Dendritic cell treated with granulocyte-macrophage colony-stimulating factor and Interleukin-4, amounts not matched to agents 40 ng/mL and 50 ng/mL, for 4 days (primary cell): ENCODE data around the gene BOLA3.
"Not testable (repeated sequence)": the region's sequence is repeated elsewhere in the genome, so short reads cannot be mapped to it uniquely, and the experiment has no call there.

Source experiments
- H3K27ac Mint-ChIP-seq: one replicate; pipeline ENCODE4 v1.8.0; 2022; ENCODE audit warnings: mild to moderate bottlenecking, mixed read lengths
- H3K27me3 Mint-ChIP-seq: one replicate; pipeline ENCODE4 v1.8.0; 2022; ENCODE audit warnings: mild to moderate bottlenecking, mixed read lengths
- H3K36me3 Mint-ChIP-seq: one replicate; pipeline ENCODE4 v1.8.0; 2022; ENCODE audit warnings: low read depth, mixed read lengths
- H3K4me1 Mint-ChIP-seq: one replicate; pipeline ENCODE4 v1.8.0; 2022; ENCODE audit warnings: low read depth, mixed read lengths
- H3K4me3 Mint-ChIP-seq: one replicate; pipeline ENCODE4 v1.8.0; 2022; ENCODE audit warnings: mild to moderate bottlenecking, moderate library complexity, mixed read lengths
- H3K9me3 Mint-ChIP-seq: one replicate; pipeline ENCODE4 v1.8.0; 2022; ENCODE audit warnings: mixed read lengths
- intact Hi-C: fragments of 100-400 bp; cut with micrococcal nuclease; formaldehyde crosslinking; loops from one replicate; pipeline ENCODE4 v1.15.0; 2022

BOLA3 gene

DNA sequence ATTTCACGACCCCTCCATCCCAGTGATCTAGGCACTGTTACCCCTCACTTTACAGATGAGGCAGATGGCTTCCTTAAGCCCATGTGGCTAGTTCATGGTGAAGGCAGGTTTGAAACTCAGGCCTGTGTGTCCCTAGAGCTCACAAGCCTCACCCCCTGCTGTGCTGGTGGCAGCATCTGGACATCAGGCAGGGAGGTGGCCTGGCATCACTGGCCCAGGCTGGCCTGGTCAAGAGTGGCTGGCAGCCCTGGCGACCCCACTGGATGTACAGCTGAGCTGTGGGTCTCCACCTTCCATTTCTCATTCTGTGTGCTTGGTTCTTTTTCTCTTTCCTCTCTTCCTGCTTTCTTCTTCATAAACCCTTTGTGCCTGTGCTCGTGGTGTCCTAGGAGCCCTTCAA is 56.3 kb downstream of the BOLA3 start:
- no peak overlapping the region for H3K4me3 Mint-ChIP-seq
- peaks cover 3% of the 10 kb centered on the region for H3K4me1 Mint-ChIP-seq
- no peak overlapping the region for H3K27ac Mint-ChIP-seq
- peaks cover 100% of the 10 kb centered on the region for H3K36me3 Mint-ChIP-seq
- no peaks in the 10 kb centered on the region for H3K27me3 Mint-ChIP-seq
- no peaks in the 10 kb centered on the region for H3K9me3 Mint-ChIP-seq
- intact Hi-C loops, result no loop called here

DNA sequence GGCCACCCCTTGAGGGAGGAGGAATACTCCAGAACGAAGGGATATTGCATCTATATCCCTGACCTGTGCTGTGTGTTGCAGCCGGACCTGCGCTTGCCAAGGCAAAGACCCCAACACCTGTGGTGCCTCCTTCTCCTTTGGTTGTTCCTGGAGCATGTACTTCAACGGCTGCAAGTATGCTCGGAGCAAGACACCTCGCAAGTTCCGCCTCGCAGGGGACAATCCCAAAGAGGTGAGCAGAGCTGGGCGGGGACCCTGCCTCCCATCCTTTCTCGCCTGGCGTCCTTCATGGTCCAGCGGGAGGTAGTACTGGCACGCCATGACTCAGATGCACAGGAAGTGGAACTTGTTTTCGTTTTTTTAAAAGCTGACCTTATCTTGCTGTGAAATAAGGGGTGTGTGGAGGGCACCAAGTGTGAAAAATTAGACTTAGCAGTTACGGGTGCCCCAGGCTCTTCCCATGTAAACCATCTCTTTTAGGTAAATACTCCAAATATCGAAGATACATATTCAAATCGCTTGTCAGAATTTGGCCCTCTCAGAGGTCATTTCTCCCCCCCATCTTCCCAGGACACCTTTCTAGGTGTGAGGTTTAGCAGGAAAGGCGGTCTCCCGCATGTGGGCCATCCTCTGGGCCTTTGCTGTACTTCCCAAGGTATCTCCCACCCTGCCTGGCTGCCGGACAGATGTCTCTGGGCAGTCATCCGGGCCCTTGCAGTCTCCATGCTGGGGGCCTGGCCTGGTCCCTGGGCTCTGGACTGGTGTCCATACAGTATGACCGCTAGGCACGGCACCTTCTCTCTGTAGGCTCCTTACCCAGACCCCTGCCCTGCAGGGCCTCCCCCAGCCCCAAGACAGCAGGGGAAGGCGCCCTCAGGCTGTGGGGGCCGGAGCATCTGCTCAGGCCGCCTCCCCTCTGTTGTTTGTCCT is 57.6 kb downstream of the BOLA3 start:
- no peaks in the 10 kb centered on the region for H3K9me3 Mint-ChIP-seq
- peaks cover 10% of the 10 kb centered on the region for H3K4me1 Mint-ChIP-seq
- H3K36me3 Mint-ChIP-seq, result peaks cover 100% of the 10 kb centered on the region
- H3K27ac Mint-ChIP-seq, result no peak overlapping the region
- intact Hi-C loops, result no loop called here
- no peaks in the 10 kb centered on the region for H3K27me3 Mint-ChIP-seq
- no peak overlapping the region for H3K4me3 Mint-ChIP-seq

DNA sequence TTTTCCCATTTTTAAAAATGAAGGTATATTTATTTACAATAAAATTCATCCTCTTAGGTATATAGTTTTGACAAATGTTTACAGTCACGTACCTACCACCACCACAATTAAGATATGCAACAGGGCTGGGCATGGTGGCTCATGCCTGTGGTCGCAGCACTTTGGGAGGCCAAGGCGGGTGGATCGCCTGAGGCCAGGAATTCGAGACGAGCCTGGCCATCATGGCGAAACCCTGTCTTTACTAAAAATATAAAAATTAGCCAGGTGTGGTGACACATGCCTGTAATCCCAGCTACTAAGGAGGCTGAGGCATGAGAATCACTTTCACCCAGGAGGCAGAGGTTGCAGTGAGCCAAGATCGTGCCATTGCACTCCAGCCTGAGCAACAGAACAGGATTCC is 59.0 kb downstream of the BOLA3 start:
- H3K4me3 Mint-ChIP-seq, H3K4me1 Mint-ChIP-seq, H3K27me3 Mint-ChIP-seq, H3K27ac Mint-ChIP-seq, intact Hi-C loops, H3K9me3 Mint-ChIP-seq: not testable (repeated sequence)
- H3K36me3 Mint-ChIP-seq, result peaks cover 100% of the 10 kb centered on the region

DNA sequence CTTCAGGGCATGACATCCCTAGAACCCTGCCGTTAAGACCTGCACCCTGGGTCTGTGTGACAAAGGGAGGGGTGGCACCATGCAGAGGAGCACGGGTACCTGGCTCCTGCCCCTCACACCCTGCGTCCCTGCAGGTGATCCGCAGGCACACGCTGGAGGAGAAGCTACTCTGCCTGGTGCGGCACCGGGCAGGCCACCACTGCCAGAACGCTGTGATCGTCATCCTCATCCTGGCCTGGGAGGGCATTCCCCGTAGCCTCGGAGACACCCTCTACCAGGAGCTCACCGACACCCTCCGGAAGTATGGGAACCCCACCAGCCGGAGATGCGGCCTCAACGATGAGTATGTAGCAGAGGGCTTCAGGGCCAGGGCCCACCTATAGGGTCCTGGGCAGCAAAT is 60.0 kb downstream of the BOLA3 start:
- H3K27me3 Mint-ChIP-seq, result no peaks in the 10 kb centered on the region
- no peaks in the 10 kb centered on the region for H3K9me3 Mint-ChIP-seq
- peaks cover 7% of the 10 kb centered on the region for H3K4me1 Mint-ChIP-seq
- peaks cover 100% of the 10 kb centered on the region for H3K36me3 Mint-ChIP-seq
- no peak overlapping the region for H3K4me3 Mint-ChIP-seq
- intact Hi-C loops, result no loop called here
- no peak overlapping the region for H3K27ac Mint-ChIP-seq

DNA sequence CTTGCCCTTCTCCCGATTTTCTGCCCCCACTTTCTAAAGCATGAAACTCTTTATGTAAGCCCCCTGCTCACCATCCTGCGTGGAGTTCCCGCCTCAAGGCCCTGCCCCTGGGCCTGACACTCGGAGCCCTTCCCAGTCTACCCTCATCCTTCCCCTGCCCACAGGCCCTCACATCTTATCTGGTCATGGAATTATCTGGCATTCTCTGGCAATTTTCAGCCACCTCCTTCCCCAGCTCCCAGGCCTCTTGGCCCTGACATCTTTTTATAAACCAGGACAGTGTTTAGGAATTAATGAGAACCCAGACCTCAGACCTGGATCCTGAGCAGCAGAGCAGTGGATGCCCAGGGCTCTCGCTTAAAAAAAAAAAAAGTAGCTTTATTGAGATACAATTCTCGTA is 61.7 kb downstream of the BOLA3 start:
- Mint-ChIP-seq H3K4me3 (no peak overlapping the region), H3K4me1 (peaks cover 19% of the 10 kb centered on the region), H3K27ac (no peak overlapping the region), H3K27me3 (no peaks in the 10 kb centered on the region), H3K9me3 (no peaks in the 10 kb centered on the region), H3K36me3 (peaks cover 100% of the 10 kb centered on the region)
- intact Hi-C loops, result no loop called here
